SJSA1 (cell line): ENCODE measurements around the gene PLXNA4. TPM values are rescaled to one million over a fixed set of nuclear protein-coding genes. Genes with fewer than 3 reads are reported as not detected.
"Not testable (repeated sequence)": the region's sequence is repeated elsewhere in the genome, so short reads cannot be mapped to it uniquely, and the experiment has no call there.

Experiments used
- DNase-seq, 2 experiments: peaks; one replicate each; pipeline ENCODE4 v3.0.0-alpha.2; 2015 to 2020; ENCODE audit warnings: low spot score in 2 of 2, low read depth in 1 of 2
- H3K27ac ChIP-seq: fragments of 250-450 bp; sonication (Bioruptor Pico); 2 replicates; pipeline ENCODE4 v1.5.1; 2020; ENCODE audit warnings: mild to moderate bottlenecking, moderate library complexity
- H3K27me3 ChIP-seq: fragments of 250-450 bp; sonication (Bioruptor Pico); replicated peaks from 2 replicates; pipeline ENCODE4 v1.5.1; 2020; ENCODE audit warnings: mild to moderate bottlenecking, moderate library complexity
- H3K36me3 ChIP-seq: fragments of 250-450 bp; sonication (Bioruptor Pico); 2 replicates; pipeline ENCODE4 v1.5.1; 2020; ENCODE audit warnings: mild to moderate bottlenecking
- H3K4me1 ChIP-seq: fragments of 250-450 bp; sonication (Bioruptor Pico); replicated peaks from 2 replicates; pipeline ENCODE4 v1.6.1; 2021; ENCODE audit warnings: mild to moderate bottlenecking
- H3K4me3 ChIP-seq: fragments of 250-450 bp; sonication (Bioruptor Pico); 2 replicates; pipeline ENCODE4 v1.5.1; 2020; ENCODE audit warnings: mild to moderate bottlenecking
- H3K9me3 ChIP-seq: fragments of 250-450 bp; sonication (Bioruptor Pico); replicated peaks from 2 replicates; pipeline ENCODE4 v1.5.1; 2020; ENCODE audit warnings: mild to moderate bottlenecking
- total RNA-seq: library from RNA; depleted of rRNA; stranded (reverse); fragments of >200 nt; shearing (Covaris generic); gene quantifications from 2 replicates; pipeline ENCODE4 v1.2.3, GENCODE V29; 2014

PLXNA4 gene
- total RNA-seq, 1 experiment from 2014 or later = not detected

GRCh38 chr7:132179681-132180080 is 396.6 kb downstream of the PLXNA4 start:
- DNase-seq = no peak
- no peaks in the 10 kb centered on the region for H3K27me3 ChIP-seq
- no peak overlapping the region for H3K27ac ChIP-seq
- no peaks in the 10 kb centered on the region for H3K9me3 ChIP-seq
- H3K4me3 ChIP-seq = no peak overlapping the region
- H3K36me3 ChIP-seq = no peaks in the 10 kb centered on the region
- no peaks in the 10 kb centered on the region for H3K4me1 ChIP-seq

DNA sequence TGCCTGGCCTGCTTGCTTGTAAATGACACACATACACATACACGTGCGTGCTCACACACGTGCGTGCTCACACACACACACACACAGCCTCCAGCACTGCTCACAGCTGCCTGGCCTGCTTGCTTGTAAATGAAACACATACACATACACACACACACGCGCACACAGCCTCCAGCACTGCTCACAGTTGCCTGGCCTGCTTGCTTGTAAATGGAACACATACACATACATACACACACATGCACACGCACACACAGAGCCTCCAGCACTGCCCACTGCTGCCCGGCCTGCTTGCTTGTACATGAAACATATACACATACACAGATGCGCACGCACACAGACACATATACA is 397.2 kb downstream of the PLXNA4 start:
- Histone ChIP-seq H3K4me1 (no peaks in the 10 kb centered on the region), H3K36me3 (no peaks in the 10 kb centered on the region)

GRCh38 chr7:132178402-132179079 is 397.7 kb downstream of the PLXNA4 start:
- H3K4me1 ChIP-seq, H3K9me3 ChIP-seq, DNase-seq, H3K27ac ChIP-seq, H3K36me3 ChIP-seq, H3K27me3 ChIP-seq, H3K4me3 ChIP-seq: not testable (repeated sequence)

More for the DNA sequence above, 397.2 kb downstream of the PLXNA4 start:
- H3K27ac ChIP-seq = no peak overlapping the region
- H3K4me3 ChIP-seq = no peak overlapping the region
- no peak for DNase-seq
- H3K9me3 ChIP-seq = no peaks in the 10 kb centered on the region
- no peaks in the 10 kb centered on the region for H3K27me3 ChIP-seq

- H3K4me1 ChIP-seq = no peaks in the 10 kb centered on the region
- no peak for DNase-seq
Observed at GRCh38 chr7:132177708-132178401, 398.4 kb downstream of the PLXNA4 start.

DNA sequence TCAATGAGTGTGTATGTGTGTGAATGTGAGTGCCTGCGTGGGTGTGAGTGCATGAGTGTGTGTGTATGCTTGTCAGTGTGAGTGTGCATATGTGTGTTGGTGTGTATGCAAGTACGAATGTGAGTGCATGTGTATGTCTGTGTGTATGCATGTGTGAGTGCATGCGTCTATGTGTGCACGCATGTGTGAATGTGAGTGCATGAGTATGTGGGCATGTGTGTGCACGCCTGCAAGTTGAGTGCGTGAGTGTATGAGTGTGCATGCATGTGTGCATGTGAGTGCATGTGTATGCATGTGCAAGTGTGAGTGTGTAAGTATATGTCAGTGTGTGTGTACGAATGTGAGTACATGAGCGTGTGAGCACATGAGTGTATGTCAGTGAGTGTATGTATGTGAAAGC is 399.6 kb downstream of the PLXNA4 start:
- Histone ChIP-seq H3K9me3 (no peaks in the 10 kb centered on the region), H3K36me3 (no peaks in the 10 kb centered on the region), H3K27ac (no peak overlapping the region), H3K4me1 (no peaks in the 10 kb centered on the region), H3K4me3 (no peak overlapping the region), H3K27me3 (peaks cover 3% of the 10 kb centered on the region; the same call in 1 of the 2 replicates)
- no peak for DNase-seq

More at GRCh38 chr7:132177708-132178401, 398.4 kb downstream of the PLXNA4 start:
- Histone ChIP-seq H3K27ac (no peak overlapping the region), H3K4me3 (no peak overlapping the region), H3K27me3 (peaks cover 2% of the 10 kb centered on the region; the same call in 1 of the 2 replicates), H3K36me3 (no peaks in the 10 kb centered on the region), H3K9me3 (no peaks in the 10 kb centered on the region)

- no peaks in the 10 kb centered on the region for H3K9me3 ChIP-seq
- H3K27me3 ChIP-seq = peaks cover 8% of the 10 kb centered on the region
- no peak overlapping the region for H3K27ac ChIP-seq
- no peak overlapping the region for H3K4me3 ChIP-seq
- DNase-seq = no peak
- no peaks in the 10 kb centered on the region for H3K4me1 ChIP-seq
- no peaks in the 10 kb centered on the region for H3K36me3 ChIP-seq
Observed at GRCh38 chr7:132171130-132171576, 405.1 kb downstream of the PLXNA4 start.

GRCh38 chr7:132169730-132170129 is 406.5 kb downstream of the PLXNA4 start:
- no peaks in the 10 kb centered on the region for H3K36me3 ChIP-seq
- peaks cover 12% of the 10 kb centered on the region for H3K27me3 ChIP-seq
- H3K4me3 ChIP-seq = no peak overlapping the region
- no peaks in the 10 kb centered on the region for H3K4me1 ChIP-seq
- no peak for DNase-seq
- H3K9me3 ChIP-seq = no peaks in the 10 kb centered on the region
- no peak overlapping the region for H3K27ac ChIP-seq

DNA sequence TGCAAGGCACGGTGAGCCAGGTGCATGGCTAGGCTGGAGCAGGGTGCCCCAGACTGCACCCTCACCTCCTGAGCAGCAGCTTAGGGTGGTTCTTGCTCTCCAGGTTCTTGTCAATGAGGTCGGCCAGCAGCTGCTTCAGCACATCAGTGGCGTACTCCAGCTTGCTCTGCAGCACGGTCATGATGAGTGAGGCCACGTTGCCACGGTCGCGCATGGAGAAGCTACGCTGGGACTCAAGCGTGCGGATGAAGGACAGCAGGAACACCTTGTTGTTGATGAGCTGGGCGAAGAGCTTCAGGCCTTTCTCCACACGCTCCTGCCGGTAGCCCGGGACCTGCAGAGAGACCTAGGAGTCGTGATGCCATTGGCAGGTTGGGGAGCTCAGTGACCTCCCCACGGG is 408.0 kb downstream of the PLXNA4 start:
- H3K27me3 ChIP-seq = peaks cover 12% of the 10 kb centered on the region
- no peak for DNase-seq
- H3K36me3 ChIP-seq = no peaks in the 10 kb centered on the region
- no peak overlapping the region for H3K4me3 ChIP-seq
- no peak overlapping the region for H3K27ac ChIP-seq
- no peaks in the 10 kb centered on the region for H3K4me1 ChIP-seq
- no peaks in the 10 kb centered on the region for H3K9me3 ChIP-seq

- not testable (repeated sequence) for H3K36me3 ChIP-seq, H3K4me3 ChIP-seq, DNase-seq, H3K9me3 ChIP-seq, H3K4me1 ChIP-seq, H3K27ac ChIP-seq
- H3K27me3 ChIP-seq = peaks cover 15% of the 10 kb centered on the region
Observed at GRCh38 chr7:132165695-132166094, 410.6 kb downstream of the PLXNA4 start.

- no peak overlapping the region for H3K4me3 ChIP-seq
- no peak for DNase-seq
Observed at GRCh38 chr7:132164558-132165125, 411.6 kb downstream of the PLXNA4 start.

GRCh38 chr7:132162556-132163144 is 413.6 kb downstream of the PLXNA4 start:
- no peaks in the 10 kb centered on the region for H3K36me3 ChIP-seq
- DNase-seq = no peak
- no peaks in the 10 kb centered on the region for H3K4me1 ChIP-seq
- no peaks in the 10 kb centered on the region for H3K9me3 ChIP-seq
- H3K4me3 ChIP-seq = no peak overlapping the region
- no peak overlapping the region for H3K27ac ChIP-seq
- H3K27me3 ChIP-seq = peaks cover 12% of the 10 kb centered on the region

More at GRCh38 chr7:132164558-132165125, 411.6 kb downstream of the PLXNA4 start:
- H3K27me3 ChIP-seq = peaks cover 12% of the 10 kb centered on the region
- H3K27ac ChIP-seq = no peak overlapping the region
- no peaks in the 10 kb centered on the region for H3K36me3 ChIP-seq
- no peaks in the 10 kb centered on the region for H3K9me3 ChIP-seq
- no peaks in the 10 kb centered on the region for H3K4me1 ChIP-seq

DNA sequence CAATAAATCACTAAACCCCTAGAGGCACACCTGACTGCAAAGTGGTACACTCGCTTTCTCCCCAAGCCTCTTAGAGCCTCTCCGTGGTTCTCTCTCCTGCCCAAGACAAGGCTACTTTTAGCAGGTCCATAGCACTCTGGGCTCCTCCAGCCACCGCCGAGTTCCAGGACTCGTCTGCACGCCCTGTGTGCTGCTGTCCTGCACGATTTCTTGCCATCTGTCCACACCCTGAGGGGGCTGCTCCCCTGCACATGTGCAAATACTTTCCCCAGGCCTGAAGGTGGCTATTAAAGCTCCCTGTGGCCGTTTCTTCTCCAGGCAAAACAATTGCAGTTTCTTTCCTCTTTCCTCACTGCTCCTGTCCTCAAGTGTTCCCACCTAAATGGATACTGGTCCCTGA is 414.3 kb downstream of the PLXNA4 start:
- no peak overlapping the region for H3K27ac ChIP-seq

DNA sequence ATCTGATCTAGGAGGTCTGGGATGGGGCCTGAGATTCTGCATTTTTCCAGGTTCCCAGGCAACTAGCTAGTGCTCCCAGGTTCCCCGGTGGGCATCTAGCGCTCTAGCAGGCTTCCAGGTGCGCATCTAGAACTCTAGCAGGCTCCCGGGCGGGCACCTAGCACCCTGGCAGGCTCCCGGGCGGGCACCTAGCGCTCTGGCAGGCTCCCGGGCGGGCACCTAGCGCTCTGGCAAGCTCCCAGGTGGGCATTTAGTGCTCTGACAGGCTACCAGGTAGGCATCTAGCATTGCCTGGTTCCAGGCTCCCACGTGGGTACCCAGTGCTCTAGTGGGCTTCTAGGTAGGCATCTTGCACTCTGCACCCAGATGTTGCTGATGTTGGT is 414.7 kb downstream of the PLXNA4 start:
- Histone ChIP-seq H3K9me3 (no peaks in the 10 kb centered on the region), H3K27ac (no peak overlapping the region), H3K36me3 (no peaks in the 10 kb centered on the region), H3K4me1 (no peaks in the 10 kb centered on the region), H3K4me3 (no peak overlapping the region), H3K27me3 (peaks cover 12% of the 10 kb centered on the region)
- no peak for DNase-seq

More for the DNA sequence above, 414.3 kb downstream of the PLXNA4 start:
- no peaks in the 10 kb centered on the region for H3K4me1 ChIP-seq
- H3K4me3 ChIP-seq = no peak overlapping the region
- DNase-seq = no peak
- peaks cover 12% of the 10 kb centered on the region for H3K27me3 ChIP-seq
- no peaks in the 10 kb centered on the region for H3K36me3 ChIP-seq
- H3K9me3 ChIP-seq = no peaks in the 10 kb centered on the region
